Retinal pigment epithelial cell (primary cell): Measurements from ENCODE around the gene SLC7A7.
"Not testable (repeated sequence)": the region's sequence is repeated elsewhere in the genome, so short reads cannot be mapped to it uniquely, and the experiment has no call there.

Experiments used
- DNase-seq: peaks from one replicate; pipeline ENCODE4 v3.0.0-alpha.2; 2010; ENCODE audit warnings: low read depth
- H3K4me3 ChIP-seq: 2 replicates; pipeline ENCODE4 v1.5.1; 2011; ENCODE audit warnings: mild to moderate bottlenecking, low read length, control low read depth, moderate library complexity
- CTCF ChIP-seq: conservative IDR thresholded peaks from 2 replicates; pipeline ENCODE4 v1.5.1; 2011; ENCODE audit warnings: low read depth, low read length, control low read depth, inconsistent platforms

SLC7A7 gene

GRCh38 chr14:22780941-22781300 lies 34.3 kb downstream of the SLC7A7 start:
- TF ChIP-seq CTCF = no peak
- H3K4me3 ChIP-seq = no peak overlapping the region
- no peak for DNase-seq

GRCh38 chr14:22780105-22780679 lies 35.0 kb downstream of the SLC7A7 start:
- no peak overlapping the region for H3K4me3 ChIP-seq
- no peak for TF ChIP-seq CTCF
- DNase-seq = peak; percentile 57

- no peak for DNase-seq
- H3K4me3 ChIP-seq = no peak overlapping the region
- TF ChIP-seq CTCF = no peak
Observed at GRCh38 chr14:22778084-22778483, 37.2 kb downstream of the SLC7A7 start.

GRCh38 chr14:22776849-22777248 lies 38.4 kb downstream of the SLC7A7 start:
- not testable (repeated sequence) for H3K4me3 ChIP-seq, DNase-seq

GRCh38 chr14:22776215-22776614 lies 39.0 kb downstream of the SLC7A7 start:
- DNase-seq = no peak
- no peak for TF ChIP-seq CTCF
- no peak overlapping the region for H3K4me3 ChIP-seq

GRCh38 chr14:22774011-22774706 lies 41.1 kb downstream of the SLC7A7 start:
- TF ChIP-seq CTCF = no peak
- DNase-seq = no peak
- no peak overlapping the region for H3K4me3 ChIP-seq

GRCh38 chr14:22773162-22774010 lies 41.8 kb downstream of the SLC7A7 start:
- H3K4me3 ChIP-seq = no peak overlapping the region
- TF ChIP-seq CTCF = no peak
- DNase-seq = no peak
